Body of pancreas (tissue), 4 donors: Measurements from ENCODE around the gene USP40.

Experiments
- CTCF ChIP-seq, 7 experiments: fragments of 450-650 bp in 4 of 7; fragments of 200-600 bp in 3 of 7; sonication (generic) in 3 of 7; IDR thresholded peaks; one replicate each; pipeline ENCODE4 v1.5.1; 2016 to 2019; ENCODE audit warnings: antibody characterized with exemption in 7 of 7
- POLR2A ChIP-seq, 3 donors: fragments of 450-650 bp; IDR thresholded peaks; one replicate each; pipeline ENCODE4 v1.6.1; 2016; ENCODE audit warnings: antibody characterized with exemption in 3 of 3, mild to moderate bottlenecking in 2 of 3

DNA sequence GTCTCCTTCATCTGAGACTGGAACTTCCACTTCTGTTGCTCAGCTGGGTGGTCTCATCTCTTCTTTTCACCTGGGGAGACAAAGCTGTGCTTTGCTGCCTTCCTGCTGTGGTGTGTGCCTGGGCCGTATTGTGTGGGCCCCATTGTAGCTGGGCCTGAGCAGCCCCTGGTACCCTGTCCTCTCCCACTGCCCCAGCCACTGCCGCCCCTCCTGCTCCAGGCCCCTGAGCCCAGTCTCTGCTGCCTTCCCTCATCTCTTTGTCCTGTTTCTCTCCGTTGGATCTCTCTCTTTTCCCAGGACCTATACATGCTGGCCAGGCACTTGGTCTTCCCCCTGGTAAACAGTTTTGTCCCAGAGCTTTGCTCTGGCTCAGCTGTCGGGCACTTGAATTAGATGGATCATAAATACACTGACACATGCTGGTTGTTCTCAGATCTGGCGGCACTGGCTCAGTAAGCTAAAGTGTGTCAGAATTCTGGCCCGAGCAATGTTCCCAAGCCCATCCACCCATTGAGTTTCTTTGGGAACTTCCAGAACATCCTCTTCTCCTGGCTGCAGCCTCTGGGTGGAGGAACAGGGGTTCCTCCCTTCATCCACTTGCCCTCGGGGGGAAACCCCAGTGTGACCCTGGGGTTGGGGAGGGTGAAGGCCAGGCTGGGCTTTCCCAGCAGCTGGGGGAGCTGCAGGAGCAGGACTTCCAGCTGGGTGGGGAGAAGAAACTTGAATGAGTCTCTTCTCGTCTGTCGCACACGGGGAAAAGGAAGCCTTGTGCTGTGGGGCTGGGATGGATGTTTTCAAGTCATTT lies 113.3 kb downstream of the USP40 start:
- TF ChIP-seq CTCF (IDR thresholded peaks at IDR 0.05) = no peak
- TF ChIP-seq POLR2A (IDR thresholded peaks at IDR 0.05) = no peak
